ENCODE measurements around the gene SETD1A. TPM values are rescaled to one million over a fixed set of nuclear protein-coding genes. Genes with fewer than 3 reads are reported as not detected.

SETD1A gene
- total and polyA plus RNA-seq, 9 of the 15 experiments (the other 6 are each of a cell fraction or from before 2014, with no cell fraction given), result 0.08 to 36.0 (median 4.2) TPM

- TF ChIP-seq GMEB1 (CRISPR knock-in tag; IDR thresholded peaks at IDR 0.05) (no peak), THRA (IDR thresholded peaks at IDR 0.05) (no peak), TEAD2 (tag; IDR thresholded peaks at IDR 0.05) (no peak), TBL1XR1 (IDR thresholded peaks at IDR 0.05; ENCODE audit: low read length in 2 of 2) (no peak), DPF2 (IDR thresholded peaks at IDR 0.05) (no peak), STAT5B (CRISPR knock-in tag; IDR thresholded peaks at IDR 0.05) (no peak), HINFP (tag; conservative IDR thresholded peaks at IDR 0.05; ENCODE audit: low read depth) (no peak), SAP30 (IDR thresholded peaks at IDR 0.05; ENCODE audit: borderline replicate concordance, insufficient read depth, low read depth, low read length, poor library complexity, severe bottlenecking) (no peak), NFIC (IDR thresholded peaks at IDR 0.05) (no peak), SMARCA4 (IDR thresholded peaks at IDR 0.05) (no peak), PHB (CRISPR knock-in tag; IDR thresholded peaks at IDR 0.05) (no peak), ZNF184 (CRISPR knock-in tag; IDR thresholded peaks at IDR 0.05) (no peak)
- TF ChIP-seq, protein P1, sequence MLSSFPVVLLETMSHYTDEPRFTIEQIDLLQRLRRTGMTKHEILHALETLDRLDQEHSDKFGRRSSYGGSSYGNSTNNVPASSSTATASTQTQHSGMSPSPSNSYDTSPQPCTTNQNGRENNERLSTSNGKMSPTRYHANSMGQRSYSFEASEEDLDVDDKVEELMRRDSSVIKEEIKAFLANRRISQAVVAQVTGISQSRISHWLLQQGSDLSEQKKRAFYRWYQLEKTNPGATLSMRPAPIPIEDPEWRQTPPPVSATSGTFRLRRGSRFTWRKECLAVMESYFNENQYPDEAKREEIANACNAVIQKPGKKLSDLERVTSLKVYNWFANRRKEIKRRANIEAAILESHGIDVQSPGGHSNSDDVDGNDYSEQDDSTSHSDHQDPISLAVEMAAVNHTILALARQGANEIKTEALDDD (IDR thresholded peaks at IDR 0.05), result no peak
These were observed 51.6 kb downstream of the SETD1A start (continued) for GRCh38 chr16:31009120-31009519.
